Measurements from ENCODE around the gene BCAR3. TPM values are rescaled to one million over a fixed set of nuclear protein-coding genes. Genes with fewer than 3 reads are reported as not detected.
A peak's percentile ranks its signal among the peaks of the same experiment; 100 is the strongest.

BCAR3 gene
- total and polyA plus RNA-seq, 2 experiments from 2014 or later, result 22.6 to 23.7 TPM

DNA sequence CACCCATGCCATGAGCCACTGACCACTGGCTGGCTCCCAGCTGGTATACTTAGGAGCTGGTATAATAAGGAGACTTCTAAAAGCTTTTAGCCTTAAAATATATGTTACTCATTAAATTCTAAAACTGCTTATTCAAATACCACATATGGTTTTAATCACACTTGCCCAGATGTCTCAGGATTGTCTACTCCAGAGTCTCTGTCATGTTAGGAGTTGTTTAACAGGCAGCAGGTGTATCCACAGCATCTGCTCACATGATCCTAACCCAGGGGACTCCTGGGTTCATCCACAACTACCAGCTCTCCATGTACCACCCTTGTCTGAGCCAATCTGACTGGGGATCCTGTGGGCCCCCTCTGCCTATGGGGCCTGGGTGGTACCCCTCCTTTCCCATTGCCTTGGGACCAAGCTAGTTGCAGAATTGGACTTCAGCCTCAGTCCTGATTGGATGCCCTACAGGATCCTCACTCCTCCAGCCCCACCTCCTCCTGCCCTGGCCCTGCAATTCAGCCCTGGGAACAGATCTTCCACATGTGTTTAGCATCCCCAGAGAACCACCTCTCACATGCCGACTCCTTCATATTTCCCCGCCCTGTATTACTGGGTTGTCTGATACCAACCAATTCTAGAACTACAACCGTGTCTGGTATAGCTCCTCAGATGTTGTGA, 61.3 kb downstream of the BCAR3 start:
- no peaks in the 10 kb centered on the region for H3K36me3 ChIP-seq (replicated peaks; ENCODE audit: insufficient read depth, low read depth)
- peaks cover 55% of the 10 kb centered on the region for H3K79me2 ChIP-seq
- 82% methylated on average over 3 of the region's 3 CpGs for WGBS (ENCODE audit: low lambda C conversion rate, missing lambda C conversion rate)
- H4K20me1 ChIP-seq (ENCODE audit: insufficient read depth, poor library complexity, severe bottlenecking), result no peaks in the 10 kb centered on the region
- H3K9me3 ChIP-seq (ENCODE audit: low read depth), result no peaks in the 10 kb centered on the region
- H3K27me3 ChIP-seq, result no peaks in the 10 kb centered on the region
- peaks cover 50% of the 10 kb centered on the region for H3K4me1 ChIP-seq (ENCODE audit: insufficient read depth)
- H3K9me2 ChIP-seq (replicated peaks; ENCODE audit: insufficient read depth), result no peaks in the 10 kb centered on the region
- TF ChIP-seq EZH2 (IDR thresholded peaks at IDR 0.05; ENCODE audit: borderline replicate concordance) (no peak), EZH2phosphoT487 (IDR thresholded peaks at IDR 0.05; ENCODE audit: low read depth, severe bottlenecking, unreplicated experiment) (no peak)
- TF ChIP-seq, protein P1, sequence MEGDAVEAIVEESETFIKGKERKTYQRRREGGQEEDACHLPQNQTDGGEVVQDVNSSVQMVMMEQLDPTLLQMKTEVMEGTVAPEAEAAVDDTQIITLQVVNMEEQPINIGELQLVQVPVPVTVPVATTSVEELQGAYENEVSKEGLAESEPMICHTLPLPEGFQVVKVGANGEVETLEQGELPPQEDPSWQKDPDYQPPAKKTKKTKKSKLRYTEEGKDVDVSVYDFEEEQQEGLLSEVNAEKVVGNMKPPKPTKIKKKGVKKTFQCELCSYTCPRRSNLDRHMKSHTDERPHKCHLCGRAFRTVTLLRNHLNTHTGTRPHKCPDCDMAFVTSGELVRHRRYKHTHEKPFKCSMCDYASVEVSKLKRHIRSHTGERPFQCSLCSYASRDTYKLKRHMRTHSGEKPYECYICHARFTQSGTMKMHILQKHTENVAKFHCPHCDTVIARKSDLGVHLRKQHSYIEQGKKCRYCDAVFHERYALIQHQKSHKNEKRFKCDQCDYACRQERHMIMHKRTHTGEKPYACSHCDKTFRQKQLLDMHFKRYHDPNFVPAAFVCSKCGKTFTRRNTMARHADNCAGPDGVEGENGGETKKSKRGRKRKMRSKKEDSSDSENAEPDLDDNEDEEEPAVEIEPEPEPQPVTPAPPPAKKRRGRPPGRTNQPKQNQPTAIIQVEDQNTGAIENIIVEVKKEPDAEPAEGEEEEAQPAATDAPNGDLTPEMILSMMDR (IDR thresholded peaks at IDR 0.05; ENCODE audit: poor library complexity), result no peak
- H3K27ac ChIP-seq, result peak overlapping the region; percentile 94
- no peak overlapping the region for H2AFZ ChIP-seq
- no peak overlapping the region for H3K4me3 ChIP-seq
- no peak for DNase-seq (ENCODE audit: low spot score)
- H3K4me2 ChIP-seq, result no peak overlapping the region

- Histone ChIP-seq H3K9me3 (ENCODE audit: low read depth) (no peaks in the 10 kb centered on the region), H3K27ac (peak overlapping the region; percentile 94), H3K4me3 (no peak overlapping the region), H3K79me2 (peaks cover 54% of the 10 kb centered on the region), H3K36me3 (replicated peaks; ENCODE audit: insufficient read depth, low read depth) (no peaks in the 10 kb centered on the region), H3K9me2 (replicated peaks; ENCODE audit: insufficient read depth) (no peaks in the 10 kb centered on the region), H3K4me2 (no peak overlapping the region), H3K4me1 (ENCODE audit: insufficient read depth) (peaks cover 57% of the 10 kb centered on the region), H4K20me1 (ENCODE audit: insufficient read depth, poor library complexity, severe bottlenecking) (no peaks in the 10 kb centered on the region), H3K27me3 (no peaks in the 10 kb centered on the region), H2AFZ (no peak overlapping the region)
- no peak for DNase-seq (ENCODE audit: low spot score)
- TF ChIP-seq EZH2phosphoT487 (IDR thresholded peaks at IDR 0.05; ENCODE audit: low read depth, severe bottlenecking, unreplicated experiment) (no peak), EZH2 (IDR thresholded peaks at IDR 0.05; ENCODE audit: borderline replicate concordance) (no peak)
- TF ChIP-seq, protein P1 (IDR thresholded peaks at IDR 0.05; ENCODE audit: poor library complexity), result no peak
- WGBS (ENCODE audit: low lambda C conversion rate, missing lambda C conversion rate), result 91% methylated on average over 11 of the region's 11 CpGs
These were observed 62.0 kb downstream of the BCAR3 start for GRCh38 chr1:93619507-93620171.

GRCh38 chr1:93617670-93618499, 63.8 kb downstream of the BCAR3 start:
- Histone ChIP-seq H3K27ac (peak overlapping the region; percentile 94), H3K4me2 (peak overlapping the region; percentile 63), H3K9me3 (ENCODE audit: low read depth) (no peaks in the 10 kb centered on the region), H4K20me1 (ENCODE audit: insufficient read depth, poor library complexity, severe bottlenecking) (no peaks in the 10 kb centered on the region), H3K79me2 (peaks cover 55% of the 10 kb centered on the region), H3K9me2 (replicated peaks; ENCODE audit: insufficient read depth) (no peaks in the 10 kb centered on the region), H3K36me3 (replicated peaks; ENCODE audit: insufficient read depth, low read depth) (no peaks in the 10 kb centered on the region), H3K4me1 (ENCODE audit: insufficient read depth) (peaks cover 74% of the 10 kb centered on the region), H3K27me3 (no peaks in the 10 kb centered on the region), H3K4me3 (no peak overlapping the region), H2AFZ (no peak overlapping the region)
- TF ChIP-seq EZH2 (IDR thresholded peaks at IDR 0.05; ENCODE audit: borderline replicate concordance), result no peak
- no peak for TF ChIP-seq EZH2phosphoT487 (IDR thresholded peaks at IDR 0.05; ENCODE audit: low read depth, severe bottlenecking, unreplicated experiment)
- TF ChIP-seq, protein P1 (IDR thresholded peaks at IDR 0.05; ENCODE audit: poor library complexity), result no peak
- peak; percentile 82 for DNase-seq (ENCODE audit: low spot score)
- 48% methylated on average over 10 of the region's 10 CpGs for WGBS (ENCODE audit: low lambda C conversion rate, missing lambda C conversion rate)
